Astrocyte of the spinal cord (primary cell): ENCODE measurements around the gene LCN2.

Source experiments
- DNase-seq: peaks from one replicate; pipeline ENCODE4 v3.0.0; 2011; ENCODE audit warnings: low read depth, low spot score
- H3K4me3 ChIP-seq: 2 replicates; pipeline ENCODE4 v1.5.1; 2011; ENCODE audit warnings: low read depth, mild to moderate bottlenecking, low read length, moderate library complexity
- in situ Hi-C: cut with HindIII; loops from 2 replicates; pipeline ENCODE4 v1.10.0; 2017; ENCODE audit warnings: low sequenced_read_pairs
- TF ChIP-seq, protein P1 (sequence below): IDR thresholded peaks from 2 replicates; pipeline ENCODE4 v1.5.1; 2012; ENCODE audit warnings: low read depth, mild to moderate bottlenecking, low read length, inconsistent platforms

LCN2 gene

DNA sequence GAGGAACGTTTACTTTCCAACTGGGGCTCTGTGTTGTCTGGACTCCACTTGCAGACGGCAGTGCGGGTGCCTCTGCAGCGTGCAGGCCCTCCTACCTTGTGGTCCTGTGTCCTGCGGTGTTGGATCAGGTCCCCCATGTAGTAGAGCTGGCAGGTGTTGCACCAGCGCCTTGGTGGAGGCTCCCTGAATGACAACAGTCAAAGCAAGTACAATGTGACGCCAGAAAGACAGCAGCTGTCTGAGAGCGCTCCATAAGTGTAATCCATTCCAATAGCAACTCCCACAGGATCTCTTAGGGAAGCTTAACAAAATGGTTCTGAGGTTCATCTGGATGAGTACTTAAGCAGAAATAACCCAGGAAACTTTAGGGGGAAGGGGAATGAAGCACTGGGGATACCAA is 20.7 kb downstream of the LCN2 start:
- no peak for DNase-seq
- in situ Hi-C loops, result no loop called here
- TF ChIP-seq, protein P1, sequence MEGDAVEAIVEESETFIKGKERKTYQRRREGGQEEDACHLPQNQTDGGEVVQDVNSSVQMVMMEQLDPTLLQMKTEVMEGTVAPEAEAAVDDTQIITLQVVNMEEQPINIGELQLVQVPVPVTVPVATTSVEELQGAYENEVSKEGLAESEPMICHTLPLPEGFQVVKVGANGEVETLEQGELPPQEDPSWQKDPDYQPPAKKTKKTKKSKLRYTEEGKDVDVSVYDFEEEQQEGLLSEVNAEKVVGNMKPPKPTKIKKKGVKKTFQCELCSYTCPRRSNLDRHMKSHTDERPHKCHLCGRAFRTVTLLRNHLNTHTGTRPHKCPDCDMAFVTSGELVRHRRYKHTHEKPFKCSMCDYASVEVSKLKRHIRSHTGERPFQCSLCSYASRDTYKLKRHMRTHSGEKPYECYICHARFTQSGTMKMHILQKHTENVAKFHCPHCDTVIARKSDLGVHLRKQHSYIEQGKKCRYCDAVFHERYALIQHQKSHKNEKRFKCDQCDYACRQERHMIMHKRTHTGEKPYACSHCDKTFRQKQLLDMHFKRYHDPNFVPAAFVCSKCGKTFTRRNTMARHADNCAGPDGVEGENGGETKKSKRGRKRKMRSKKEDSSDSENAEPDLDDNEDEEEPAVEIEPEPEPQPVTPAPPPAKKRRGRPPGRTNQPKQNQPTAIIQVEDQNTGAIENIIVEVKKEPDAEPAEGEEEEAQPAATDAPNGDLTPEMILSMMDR, result no peak
- no peak overlapping the region for H3K4me3 ChIP-seq

DNA sequence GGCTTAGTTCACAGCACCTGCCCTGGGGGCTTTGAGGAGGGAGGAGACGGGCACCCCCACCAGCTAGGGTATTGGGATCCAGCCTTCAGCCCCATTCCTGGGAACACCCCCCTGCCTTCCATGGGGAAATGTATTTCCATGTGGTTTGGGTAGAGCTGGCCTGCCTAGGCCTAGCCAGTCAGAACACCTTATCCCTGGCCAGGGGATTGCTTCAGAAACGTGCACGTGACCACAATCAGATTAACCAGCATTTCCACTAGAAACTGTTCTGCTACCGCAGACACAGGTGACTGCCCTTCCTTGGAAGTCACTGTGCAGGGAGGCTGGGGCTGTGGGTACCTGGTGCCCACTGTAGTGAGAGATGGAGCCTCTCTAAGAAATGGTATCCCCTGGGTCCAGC is 24.8 kb downstream of the LCN2 start:
- in situ Hi-C loops, result no loop called here

DNA sequence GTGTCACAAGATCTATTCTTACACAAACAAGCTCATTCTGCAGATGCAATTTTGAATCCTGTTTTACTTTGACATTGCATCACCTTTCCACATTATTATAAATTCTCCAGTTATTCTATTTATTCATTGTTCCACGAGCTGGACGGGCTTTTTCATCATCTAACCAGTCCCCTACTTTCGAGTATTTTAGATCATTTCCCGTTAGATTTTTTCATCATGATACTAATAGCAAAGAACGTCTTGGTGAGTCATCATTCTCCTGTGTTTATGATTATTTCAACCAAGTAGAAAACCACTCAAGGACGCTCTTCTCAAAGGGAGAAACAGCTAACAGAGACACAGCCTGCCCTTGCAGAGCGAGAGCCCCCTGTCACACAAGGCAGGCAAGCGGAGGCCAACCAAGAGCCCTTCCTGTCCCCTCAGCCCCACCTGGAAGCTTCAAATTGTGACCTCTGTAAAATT is 25.9 kb downstream of the LCN2 start:
- in situ Hi-C loops, result no loop called here
- DNase-seq, result peak; percentile 69
- no peak overlapping the region for H3K4me3 ChIP-seq
- TF ChIP-seq, protein P1, result no peak

More for the DNA sequence above, 24.8 kb downstream of the LCN2 start:
- DNase-seq, result no peak
- TF ChIP-seq, protein P1, result no peak
- H3K4me3 ChIP-seq, result no peak overlapping the region

DNA sequence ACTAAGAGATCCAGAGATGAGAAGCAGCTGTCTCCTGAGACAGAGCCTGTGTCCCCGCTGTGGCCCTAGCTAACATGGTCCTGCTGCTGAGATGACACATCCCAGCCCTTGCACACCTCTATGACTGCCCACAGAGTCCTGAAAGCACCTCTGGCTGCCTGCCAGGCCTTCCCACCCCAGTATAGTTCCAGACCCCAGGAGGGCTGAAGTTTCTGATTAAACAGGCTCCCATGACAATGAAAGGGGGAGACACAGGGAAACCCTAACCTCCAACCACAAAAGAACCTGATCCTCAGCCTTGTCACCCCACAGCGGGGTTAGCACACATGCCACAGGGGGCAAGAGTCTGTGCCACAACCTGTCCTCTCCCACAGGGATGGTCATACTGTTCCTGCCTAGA is 26.5 kb downstream of the LCN2 start:
- TF ChIP-seq, protein P1, result no peak
- no peak overlapping the region for H3K4me3 ChIP-seq
- in situ Hi-C loops, result no loop called here
- no peak for DNase-seq

DNA sequence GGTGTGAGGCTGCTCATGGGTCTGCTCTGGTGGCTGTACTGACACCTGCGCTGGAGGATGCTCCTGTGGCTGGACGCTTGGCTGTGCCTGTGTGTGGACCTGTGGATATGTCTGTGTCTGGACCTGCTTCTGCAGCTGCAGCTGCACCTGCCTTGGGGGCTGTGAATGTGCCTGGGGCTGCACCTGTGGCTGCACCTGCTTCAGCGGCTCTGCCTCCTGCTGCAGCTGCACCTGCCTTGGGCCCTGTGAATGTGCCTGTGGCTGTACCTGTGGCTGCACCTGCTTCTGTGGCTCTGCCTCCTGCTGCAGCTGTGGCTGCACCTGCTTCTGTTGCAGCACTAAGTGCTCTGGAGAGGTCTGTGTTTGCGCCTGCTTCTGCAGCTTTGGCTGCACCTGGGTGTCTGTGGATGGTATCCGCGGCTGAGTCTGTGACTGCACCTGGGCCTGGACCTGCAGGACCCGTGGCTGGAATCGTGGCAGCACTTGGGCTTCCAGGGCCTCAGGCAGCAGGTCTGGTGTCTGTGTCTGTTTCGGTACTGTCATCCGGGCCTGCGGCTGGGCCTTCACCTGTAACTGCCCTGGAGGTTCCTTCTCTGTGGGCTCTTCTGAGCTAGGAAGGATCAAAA is 29.7 kb downstream of the LCN2 start:
- in situ Hi-C loops, result no loop called here
- TF ChIP-seq, protein P1, result no peak
- DNase-seq, result no peak
- no peak overlapping the region for H3K4me3 ChIP-seq

DNA sequence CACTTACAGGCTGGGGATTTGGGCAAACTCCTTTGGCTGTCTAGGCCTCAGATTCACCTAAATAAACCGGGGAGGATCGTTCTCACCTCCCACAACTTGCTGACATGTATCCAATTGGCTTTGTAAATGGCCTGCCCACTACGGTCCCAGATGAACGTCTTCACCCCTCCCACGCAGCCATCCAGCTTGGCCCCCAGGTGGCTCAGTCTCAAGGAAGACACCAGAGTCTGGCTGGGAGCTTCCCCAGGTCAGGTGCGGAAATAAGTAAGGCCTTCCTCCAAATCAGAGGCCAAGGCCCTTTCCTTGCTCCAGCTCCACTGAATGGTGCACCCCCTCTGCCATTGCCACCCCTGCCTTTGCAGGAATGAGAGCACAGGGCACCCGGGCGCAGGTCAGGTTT is 30.7 kb downstream of the LCN2 start:
- in situ Hi-C loops, result no loop called here
- TF ChIP-seq, protein P1, result no peak
- H3K4me3 ChIP-seq, result no peak overlapping the region
- no peak for DNase-seq
